SU-DHL-6 (cell line): ENCODE results near the gene SLC8A1.

Experiments used
- EZH2phosphoT487 ChIP-seq: fragments of 200-600 bp; sonication (generic), shearing (Covaris generic); conservative IDR thresholded peaks from 2 replicates; pipeline ENCODE4 v1.6.1; 2018; ENCODE audit warnings: mild to moderate bottlenecking, antibody characterized with exemption, low read length, moderate library complexity, mixed read lengths
- TF ChIP-seq, protein P1 (sequence below): fragments of 200-600 bp; sonication (generic); IDR thresholded peaks from one replicate; pipeline ENCODE4 v1.5.1; 2017; ENCODE audit warnings: antibody characterized with exemption, mild to moderate bottlenecking, low read length, moderate library complexity; ENCODE audit not compliant: insufficient read depth, poor library complexity, severe bottlenecking

GRCh38 chr2:40165509-40165844 is 286.4 kb downstream of the SLC8A1 start:
- TF ChIP-seq, protein P1, sequence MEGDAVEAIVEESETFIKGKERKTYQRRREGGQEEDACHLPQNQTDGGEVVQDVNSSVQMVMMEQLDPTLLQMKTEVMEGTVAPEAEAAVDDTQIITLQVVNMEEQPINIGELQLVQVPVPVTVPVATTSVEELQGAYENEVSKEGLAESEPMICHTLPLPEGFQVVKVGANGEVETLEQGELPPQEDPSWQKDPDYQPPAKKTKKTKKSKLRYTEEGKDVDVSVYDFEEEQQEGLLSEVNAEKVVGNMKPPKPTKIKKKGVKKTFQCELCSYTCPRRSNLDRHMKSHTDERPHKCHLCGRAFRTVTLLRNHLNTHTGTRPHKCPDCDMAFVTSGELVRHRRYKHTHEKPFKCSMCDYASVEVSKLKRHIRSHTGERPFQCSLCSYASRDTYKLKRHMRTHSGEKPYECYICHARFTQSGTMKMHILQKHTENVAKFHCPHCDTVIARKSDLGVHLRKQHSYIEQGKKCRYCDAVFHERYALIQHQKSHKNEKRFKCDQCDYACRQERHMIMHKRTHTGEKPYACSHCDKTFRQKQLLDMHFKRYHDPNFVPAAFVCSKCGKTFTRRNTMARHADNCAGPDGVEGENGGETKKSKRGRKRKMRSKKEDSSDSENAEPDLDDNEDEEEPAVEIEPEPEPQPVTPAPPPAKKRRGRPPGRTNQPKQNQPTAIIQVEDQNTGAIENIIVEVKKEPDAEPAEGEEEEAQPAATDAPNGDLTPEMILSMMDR, result no peak
- no peak for TF ChIP-seq EZH2phosphoT487
